Measurements from ENCODE around the gene ZNF740. TPM values are rescaled to one million over a fixed set of nuclear protein-coding genes. Genes with fewer than 3 reads are reported as not detected.

The ZNF740 gene
- total and polyA plus RNA-seq, 2 of the 8 experiments (the other 6 are each of a cell fraction or from before 2014, with no cell fraction given), result 8.2 to 40.0 TPM

DNA sequence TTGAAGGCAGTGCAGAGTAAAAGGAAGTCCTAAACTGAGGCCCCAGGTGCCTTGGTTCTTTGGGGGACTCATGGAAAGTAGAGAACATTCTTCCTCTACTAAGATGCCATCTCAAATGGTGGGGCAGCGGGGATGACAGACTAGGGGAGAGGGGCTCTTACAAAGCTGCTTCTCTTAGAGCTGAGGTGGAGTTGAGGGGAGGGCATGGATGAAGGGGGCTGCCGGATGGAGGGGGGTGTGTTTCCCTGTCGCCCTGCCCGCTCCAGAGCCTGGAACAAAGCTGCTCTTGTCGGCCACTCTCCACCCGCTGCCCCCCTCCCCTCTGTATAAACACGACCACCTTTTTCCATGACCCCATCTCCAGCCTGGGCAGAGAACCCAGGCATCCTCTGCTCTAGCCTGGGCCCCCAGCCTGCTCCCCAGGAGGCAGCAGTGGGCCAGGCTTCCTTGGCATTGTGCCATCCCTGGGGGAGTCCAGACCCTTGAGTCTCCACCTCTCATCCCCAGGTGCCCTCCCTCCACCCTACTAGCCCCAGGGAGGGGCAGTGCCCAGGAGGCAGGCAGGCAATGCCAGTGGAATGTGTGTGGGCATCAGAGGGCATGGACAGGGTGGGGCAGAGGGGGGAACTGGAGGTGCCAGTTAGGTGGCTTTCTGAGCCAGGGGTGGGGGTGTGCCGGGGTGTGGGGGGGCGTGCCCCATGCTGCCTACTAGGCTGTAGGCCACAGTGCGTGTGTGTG, 49.8 kb downstream of the ZNF740 start (continued):
- TF ChIP-seq, protein P1, sequence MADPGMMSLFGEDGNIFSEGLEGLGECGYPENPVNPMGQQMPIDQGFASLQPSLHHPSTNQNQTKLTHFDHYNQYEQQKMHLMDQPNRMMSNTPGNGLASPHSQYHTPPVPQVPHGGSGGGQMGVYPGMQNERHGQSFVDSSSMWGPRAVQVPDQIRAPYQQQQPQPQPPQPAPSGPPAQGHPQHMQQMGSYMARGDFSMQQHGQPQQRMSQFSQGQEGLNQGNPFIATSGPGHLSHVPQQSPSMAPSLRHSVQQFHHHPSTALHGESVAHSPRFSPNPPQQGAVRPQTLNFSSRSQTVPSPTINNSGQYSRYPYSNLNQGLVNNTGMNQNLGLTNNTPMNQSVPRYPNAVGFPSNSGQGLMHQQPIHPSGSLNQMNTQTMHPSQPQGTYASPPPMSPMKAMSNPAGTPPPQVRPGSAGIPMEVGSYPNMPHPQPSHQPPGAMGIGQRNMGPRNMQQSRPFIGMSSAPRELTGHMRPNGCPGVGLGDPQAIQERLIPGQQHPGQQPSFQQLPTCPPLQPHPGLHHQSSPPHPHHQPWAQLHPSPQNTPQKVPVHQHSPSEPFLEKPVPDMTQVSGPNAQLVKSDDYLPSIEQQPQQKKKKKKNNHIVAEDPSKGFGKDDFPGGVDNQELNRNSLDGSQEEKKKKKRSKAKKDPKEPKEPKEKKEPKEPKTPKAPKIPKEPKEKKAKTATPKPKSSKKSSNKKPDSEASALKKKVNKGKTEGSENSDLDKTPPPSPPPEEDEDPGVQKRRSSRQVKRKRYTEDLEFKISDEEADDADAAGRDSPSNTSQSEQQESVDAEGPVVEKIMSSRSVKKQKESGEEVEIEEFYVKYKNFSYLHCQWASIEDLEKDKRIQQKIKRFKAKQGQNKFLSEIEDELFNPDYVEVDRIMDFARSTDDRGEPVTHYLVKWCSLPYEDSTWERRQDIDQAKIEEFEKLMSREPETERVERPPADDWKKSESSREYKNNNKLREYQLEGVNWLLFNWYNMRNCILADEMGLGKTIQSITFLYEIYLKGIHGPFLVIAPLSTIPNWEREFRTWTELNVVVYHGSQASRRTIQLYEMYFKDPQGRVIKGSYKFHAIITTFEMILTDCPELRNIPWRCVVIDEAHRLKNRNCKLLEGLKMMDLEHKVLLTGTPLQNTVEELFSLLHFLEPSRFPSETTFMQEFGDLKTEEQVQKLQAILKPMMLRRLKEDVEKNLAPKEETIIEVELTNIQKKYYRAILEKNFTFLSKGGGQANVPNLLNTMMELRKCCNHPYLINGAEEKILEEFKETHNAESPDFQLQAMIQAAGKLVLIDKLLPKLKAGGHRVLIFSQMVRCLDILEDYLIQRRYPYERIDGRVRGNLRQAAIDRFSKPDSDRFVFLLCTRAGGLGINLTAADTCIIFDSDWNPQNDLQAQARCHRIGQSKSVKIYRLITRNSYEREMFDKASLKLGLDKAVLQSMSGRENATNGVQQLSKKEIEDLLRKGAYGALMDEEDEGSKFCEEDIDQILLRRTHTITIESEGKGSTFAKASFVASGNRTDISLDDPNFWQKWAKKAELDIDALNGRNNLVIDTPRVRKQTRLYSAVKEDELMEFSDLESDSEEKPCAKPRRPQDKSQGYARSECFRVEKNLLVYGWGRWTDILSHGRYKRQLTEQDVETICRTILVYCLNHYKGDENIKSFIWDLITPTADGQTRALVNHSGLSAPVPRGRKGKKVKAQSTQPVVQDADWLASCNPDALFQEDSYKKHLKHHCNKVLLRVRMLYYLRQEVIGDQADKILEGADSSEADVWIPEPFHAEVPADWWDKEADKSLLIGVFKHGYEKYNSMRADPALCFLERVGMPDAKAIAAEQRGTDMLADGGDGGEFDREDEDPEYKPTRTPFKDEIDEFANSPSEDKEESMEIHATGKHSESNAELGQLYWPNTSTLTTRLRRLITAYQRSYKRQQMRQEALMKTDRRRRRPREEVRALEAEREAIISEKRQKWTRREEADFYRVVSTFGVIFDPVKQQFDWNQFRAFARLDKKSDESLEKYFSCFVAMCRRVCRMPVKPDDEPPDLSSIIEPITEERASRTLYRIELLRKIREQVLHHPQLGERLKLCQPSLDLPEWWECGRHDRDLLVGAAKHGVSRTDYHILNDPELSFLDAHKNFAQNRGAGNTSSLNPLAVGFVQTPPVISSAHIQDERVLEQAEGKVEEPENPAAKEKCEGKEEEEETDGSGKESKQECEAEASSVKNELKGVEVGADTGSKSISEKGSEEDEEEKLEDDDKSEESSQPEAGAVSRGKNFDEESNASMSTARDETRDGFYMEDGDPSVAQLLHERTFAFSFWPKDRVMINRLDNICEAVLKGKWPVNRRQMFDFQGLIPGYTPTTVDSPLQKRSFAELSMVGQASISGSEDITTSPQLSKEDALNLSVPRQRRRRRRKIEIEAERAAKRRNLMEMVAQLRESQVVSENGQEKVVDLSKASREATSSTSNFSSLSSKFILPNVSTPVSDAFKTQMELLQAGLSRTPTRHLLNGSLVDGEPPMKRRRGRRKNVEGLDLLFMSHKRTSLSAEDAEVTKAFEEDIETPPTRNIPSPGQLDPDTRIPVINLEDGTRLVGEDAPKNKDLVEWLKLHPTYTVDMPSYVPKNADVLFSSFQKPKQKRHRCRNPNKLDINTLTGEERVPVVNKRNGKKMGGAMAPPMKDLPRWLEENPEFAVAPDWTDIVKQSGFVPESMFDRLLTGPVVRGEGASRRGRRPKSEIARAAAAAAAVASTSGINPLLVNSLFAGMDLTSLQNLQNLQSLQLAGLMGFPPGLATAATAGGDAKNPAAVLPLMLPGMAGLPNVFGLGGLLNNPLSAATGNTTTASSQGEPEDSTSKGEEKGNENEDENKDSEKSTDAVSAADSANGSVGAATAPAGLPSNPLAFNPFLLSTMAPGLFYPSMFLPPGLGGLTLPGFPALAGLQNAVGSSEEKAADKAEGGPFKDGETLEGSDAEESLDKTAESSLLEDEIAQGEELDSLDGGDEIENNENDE (IDR thresholded peaks at IDR 0.05; ENCODE audit: insufficient replicate concordance, low read length), result no peak
- TF ChIP-seq CTBP2 (IDR thresholded peaks at IDR 0.05; ENCODE audit: borderline replicate concordance, insufficient read depth, insufficient read length, low read length) (no peak), TBP (IDR thresholded peaks at IDR 0.05; ENCODE audit: low read depth, low read length) (no peak), RFX5 (IDR thresholded peaks at IDR 0.05; ENCODE audit: borderline replicate concordance, low read depth, low read length) (no peak), JUND (IDR thresholded peaks at IDR 0.05; ENCODE audit: low read length) (no peak), EZH2 (IDR thresholded peaks at IDR 0.05; ENCODE audit: low read depth, low read length, severe bottlenecking) (no peak), CBX8 (IDR thresholded peaks at IDR 0.05; ENCODE audit: borderline replicate concordance, low read depth, low read length) (no peak), RBBP5 (IDR thresholded peaks at IDR 0.05; ENCODE audit: borderline replicate concordance, low read depth, low read length) (no peak)
- TF ChIP-seq, protein P2, sequence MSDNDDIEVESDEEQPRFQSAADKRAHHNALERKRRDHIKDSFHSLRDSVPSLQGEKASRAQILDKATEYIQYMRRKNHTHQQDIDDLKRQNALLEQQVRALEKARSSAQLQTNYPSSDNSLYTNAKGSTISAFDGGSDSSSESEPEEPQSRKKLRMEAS (IDR thresholded peaks at IDR 0.05), result no peak
